Stimulated activated CD8-positive, alpha-beta memory T cell treated with anti-CD3 and anti-CD28 coated beads, Interleukin-12 subunit alpha, Interleukin-12 subunit beta, amount 100 ng/mL, for 24 hours (primary cell): ENCODE results near the gene BCAS4.

Experiments
- DNase-seq: peaks from one replicate; pipeline ENCODE4 v3.0.0-alpha.2; 2020; ENCODE audit errors: extremely low read depth

The BCAS4 gene

DNA sequence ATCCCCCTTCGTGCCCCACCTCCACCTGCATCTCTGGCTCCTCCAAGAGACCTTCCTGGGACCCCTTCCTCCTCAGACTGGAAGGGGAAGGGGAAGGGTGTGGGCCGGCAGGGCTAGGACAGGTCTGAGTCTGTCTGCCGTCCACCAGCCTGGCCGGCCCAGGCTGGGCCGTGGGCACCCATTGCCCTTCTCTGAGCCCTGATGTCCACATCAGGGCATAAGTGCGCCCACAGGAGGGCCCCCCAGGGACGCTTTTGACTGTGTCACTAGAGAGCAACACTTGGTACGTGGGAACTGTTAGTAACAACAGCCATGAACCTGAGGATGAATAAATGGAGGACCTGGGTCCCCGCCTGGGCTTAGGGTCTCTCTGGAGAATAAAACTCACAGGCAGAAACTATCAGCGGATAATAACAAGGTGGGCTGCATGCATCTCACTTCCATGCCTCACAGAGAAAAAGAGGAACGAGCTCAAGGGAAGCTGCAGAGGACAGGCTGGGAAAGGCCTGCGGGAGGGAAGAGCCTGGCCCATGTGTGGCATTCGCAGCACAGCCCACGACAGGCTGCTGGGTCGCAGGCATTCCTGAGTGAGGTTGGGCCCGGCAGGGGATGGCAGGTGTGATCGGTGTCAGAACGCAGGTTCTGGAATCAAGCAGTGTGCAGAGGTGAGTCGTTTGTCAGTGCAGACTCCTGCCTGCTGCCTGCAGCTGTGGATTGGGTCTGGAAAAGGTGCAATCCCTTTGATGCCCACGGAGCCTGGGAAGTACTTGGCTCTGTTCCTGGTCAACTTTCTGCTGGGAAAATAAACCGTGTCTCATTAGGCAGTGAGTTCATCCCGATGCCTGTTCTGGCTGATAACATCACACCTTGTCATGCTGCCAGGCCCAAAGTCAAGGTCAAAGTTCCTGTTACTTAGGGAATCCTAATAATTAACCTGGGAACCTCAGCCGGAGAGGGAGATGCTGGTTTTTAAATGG lies 60.9 kb downstream of the BCAS4 start:
- no peak for DNase-seq

DNA sequence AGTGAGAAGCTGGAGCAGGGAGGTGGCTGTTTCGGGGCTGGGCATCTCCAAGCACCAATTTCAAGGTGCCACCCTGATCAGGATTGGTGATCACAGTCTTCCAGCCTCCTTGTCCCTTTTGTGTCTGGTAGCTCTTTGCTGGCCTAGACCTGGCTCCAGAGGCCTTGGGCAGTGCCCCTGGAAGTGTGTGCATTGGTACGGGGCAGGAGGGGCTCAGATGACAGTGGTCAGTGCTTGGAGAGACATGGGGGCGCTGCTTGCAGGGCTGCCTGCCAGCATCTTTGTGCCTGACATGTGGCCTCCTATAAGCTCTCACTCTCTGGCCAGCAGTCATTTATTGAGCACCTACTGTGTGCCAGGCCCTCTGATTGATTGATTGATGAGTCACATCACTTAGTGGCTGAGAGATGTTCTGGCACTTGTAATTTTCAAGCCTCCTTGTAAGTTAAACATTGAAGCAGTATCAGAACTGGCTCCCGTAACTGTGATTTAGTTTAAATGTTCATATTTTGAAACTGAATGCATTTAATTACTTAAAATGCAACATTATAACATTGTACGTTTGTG lies 61.7 kb downstream of the BCAS4 start:
- no peak for DNase-seq

DNA sequence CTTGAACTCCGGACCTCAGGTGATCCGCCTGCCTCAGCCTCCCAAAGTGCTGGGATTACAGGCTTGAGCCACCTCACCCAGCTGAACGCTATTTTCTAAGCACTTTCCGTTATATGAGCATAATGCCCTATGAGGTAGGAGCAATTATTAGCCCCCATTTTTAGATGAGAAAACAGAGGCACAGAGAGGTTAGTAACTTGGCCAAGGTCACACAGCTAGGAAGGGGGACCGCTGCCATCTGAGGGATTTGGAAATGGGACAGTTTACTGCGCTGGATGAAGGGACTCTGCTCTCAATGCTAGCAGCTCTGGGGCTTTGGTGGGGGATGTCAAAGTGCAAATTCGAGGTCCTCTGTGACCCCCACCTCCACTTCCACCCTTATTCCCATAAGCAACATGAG lies 62.5 kb downstream of the BCAS4 start:
- DNase-seq, result no peak

DNA sequence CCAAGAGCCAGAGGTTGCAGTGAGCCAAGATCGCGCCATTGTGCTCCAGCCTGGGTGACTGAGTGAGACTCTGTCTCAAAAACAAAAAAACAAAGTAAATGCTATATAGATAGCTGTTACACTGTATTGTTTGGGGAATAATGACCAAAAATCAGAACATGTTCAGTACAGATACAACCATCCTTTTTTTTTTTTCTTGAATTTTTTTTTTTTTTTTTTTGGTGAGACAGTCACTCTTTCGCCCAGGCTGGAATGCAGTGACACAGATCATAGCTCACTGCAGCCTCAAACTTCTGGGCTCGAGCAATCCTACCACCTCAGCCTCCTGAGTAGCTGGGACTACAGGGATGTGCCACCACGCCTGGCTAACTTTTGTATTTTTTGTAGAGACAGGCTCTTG lies 63.7 kb downstream of the BCAS4 start:
- DNase-seq, result no peak

DNA sequence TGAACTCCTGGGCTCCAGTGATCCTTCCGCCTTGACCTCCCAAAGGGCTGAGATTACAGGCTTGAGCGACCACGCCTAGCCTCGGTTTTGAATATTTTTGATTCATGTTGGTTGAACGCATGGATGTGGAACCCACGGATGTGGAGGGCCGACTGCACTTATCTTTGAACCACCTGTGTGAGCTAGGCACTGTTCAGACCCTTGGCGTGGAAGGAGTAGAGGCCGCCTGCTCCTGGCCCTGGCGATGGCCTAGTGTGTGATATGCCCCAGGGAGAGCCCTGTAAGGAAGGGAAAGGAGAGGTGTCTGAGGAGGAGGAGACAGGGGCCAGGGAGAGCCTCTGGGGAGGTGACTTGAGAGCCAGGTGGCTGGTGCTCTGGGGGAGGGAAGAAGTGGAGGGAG lies 64.3 kb downstream of the BCAS4 start:
- DNase-seq, result no peak

DNA sequence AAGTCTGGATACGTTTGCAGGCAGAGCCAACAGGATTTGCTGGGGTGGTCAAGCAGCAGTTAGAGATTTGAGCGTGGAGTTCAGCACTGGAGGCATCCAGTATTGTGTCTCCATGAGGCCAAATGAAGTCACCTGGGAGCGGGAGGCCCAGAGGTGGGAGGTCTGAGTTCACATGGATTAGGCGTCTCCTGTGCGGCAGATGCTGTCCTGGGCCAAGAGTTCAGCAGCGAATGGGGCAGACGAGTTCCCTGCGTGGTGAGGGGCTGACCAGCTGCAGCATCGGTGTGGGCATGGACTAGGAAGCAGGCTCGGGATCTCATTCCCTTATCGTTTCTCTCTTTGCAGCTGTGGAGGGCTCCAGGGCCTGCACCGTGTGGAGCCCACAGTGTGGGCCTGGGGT lies 66.2 kb downstream of the BCAS4 start:
- DNase-seq, result no peak

DNA sequence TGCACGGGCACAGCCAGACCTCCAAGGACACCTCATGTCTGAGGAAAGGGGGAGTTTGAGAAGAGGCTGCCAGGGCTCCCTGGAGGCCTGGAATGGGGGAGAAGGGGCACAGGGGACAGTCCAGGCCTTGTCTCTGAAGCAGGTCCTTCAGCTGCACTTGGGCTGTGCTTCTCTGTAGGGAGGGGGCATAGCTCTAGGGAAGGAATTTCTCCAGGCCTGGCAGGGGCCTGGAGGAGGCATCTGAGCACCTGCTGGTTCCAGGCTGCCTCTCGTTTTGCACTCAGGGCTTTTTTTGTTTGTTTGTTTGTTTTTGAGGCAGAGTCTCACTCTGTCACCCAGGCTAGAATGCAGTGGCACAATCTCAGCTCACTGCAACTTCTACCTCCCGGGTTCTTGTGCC lies 67.7 kb downstream of the BCAS4 start:
- DNase-seq, result no peak

DNA sequence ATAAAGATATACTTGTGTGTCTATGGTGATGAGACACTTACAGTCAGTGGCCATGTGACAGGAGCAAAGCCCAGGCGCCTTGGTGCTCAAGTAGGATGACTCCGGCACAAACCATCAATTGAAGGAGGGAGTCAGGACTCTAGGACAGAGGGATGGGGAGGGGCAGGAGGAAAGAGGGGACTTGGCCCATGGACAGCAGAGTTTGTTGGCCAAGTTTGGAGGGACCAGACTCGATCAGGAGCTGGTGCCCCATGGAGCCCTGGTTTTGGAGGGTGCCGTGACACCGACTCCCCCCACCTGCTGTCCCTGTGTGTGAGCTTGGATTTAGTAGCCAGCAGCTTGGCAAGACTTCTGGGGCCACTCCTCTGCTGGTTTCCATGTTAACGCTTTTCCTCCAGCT lies 70.3 kb downstream of the BCAS4 start:
- no peak for DNase-seq

DNA sequence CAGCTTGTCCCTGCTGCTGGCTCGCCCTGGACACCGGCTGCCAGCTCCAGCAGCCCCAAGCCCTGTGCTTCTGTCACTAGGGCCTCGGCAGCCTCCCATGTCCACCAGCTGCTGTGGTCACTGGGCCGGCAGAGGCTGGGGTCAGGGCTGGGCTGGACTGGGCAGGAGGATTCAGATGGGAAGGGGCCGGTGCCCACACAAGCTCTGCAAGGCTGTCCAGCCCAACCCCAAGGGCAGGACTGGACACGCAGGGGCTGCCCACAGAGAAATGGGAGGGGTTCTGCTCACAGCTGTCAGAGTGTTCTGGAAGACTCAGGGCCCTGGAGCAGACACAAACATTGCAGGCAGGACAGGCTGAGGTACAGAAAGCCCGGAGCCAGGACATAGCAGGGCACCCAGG lies 70.7 kb downstream of the BCAS4 start:
- no peak for DNase-seq

DNA sequence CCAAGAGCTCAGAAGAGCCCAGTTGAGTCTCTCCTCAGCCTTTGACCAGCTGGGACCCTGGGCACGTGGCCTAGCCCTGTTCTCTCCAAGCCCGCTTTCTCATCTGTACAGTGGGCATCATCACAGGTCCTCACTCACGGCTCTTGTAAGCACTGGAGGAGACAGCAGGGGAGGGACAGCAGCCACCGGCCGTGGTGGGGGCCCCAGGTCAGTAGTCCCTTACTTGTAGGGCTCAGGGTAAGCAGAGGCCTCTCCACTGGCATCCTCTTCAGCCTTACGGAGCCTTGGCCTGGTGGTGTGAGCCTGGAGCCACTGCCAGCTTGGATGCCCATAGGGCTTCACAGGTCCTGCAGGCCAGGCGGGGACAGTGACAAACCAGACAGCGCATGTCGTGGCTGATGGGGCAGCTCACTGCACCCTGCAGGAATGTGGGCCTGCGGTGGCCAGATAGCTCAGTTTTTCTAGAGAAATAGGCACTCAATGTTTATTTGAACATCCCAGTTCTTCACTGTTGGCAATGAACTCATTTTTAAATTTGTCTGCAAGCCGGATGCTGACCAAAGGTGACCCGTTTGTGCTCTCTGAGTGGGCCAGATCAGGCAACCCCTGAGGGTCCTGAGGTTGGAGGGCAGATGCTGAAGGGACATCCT lies 71.3 kb downstream of the BCAS4 start:
- no peak for DNase-seq

DNA sequence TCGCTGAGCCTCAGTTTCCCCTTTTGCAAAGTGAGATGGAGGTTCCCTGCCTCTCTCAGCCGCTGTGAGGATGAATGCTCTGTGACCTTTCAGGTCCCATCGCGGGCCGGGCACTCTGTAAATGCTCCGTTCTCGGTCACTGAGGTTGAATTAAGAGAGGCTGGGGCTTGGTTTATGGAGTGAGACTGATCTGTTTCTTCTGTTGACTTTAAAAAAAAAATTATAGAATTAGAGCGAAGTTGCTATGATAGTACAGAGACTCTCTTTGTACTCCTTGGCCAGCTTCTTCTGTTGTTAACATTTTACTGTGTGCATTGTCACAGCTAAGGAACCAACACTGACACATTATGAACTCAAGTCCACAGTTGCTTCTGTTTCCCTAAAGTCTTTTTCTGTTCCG lies 72.0 kb downstream of the BCAS4 start:
- DNase-seq, result no peak

DNA sequence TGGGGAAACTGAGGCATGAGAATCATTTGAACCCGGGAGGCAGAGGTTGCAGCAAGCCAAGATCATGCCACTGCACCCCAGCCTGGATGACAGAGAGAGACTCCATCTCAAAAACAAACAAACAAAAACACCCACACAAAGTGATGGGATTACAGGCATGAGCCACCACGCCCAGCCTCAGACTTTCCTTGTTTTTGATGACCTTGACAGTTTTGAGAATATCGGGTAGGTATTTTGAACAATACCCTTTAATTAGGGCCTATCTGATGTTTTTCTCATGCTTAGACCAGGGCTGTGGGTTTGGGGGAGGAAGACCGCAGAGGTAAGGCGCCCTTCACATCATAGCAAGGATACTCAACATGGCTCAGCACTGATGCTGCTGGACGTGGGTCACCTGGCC lies 72.9 kb downstream of the BCAS4 start:
- no peak for DNase-seq

DNA sequence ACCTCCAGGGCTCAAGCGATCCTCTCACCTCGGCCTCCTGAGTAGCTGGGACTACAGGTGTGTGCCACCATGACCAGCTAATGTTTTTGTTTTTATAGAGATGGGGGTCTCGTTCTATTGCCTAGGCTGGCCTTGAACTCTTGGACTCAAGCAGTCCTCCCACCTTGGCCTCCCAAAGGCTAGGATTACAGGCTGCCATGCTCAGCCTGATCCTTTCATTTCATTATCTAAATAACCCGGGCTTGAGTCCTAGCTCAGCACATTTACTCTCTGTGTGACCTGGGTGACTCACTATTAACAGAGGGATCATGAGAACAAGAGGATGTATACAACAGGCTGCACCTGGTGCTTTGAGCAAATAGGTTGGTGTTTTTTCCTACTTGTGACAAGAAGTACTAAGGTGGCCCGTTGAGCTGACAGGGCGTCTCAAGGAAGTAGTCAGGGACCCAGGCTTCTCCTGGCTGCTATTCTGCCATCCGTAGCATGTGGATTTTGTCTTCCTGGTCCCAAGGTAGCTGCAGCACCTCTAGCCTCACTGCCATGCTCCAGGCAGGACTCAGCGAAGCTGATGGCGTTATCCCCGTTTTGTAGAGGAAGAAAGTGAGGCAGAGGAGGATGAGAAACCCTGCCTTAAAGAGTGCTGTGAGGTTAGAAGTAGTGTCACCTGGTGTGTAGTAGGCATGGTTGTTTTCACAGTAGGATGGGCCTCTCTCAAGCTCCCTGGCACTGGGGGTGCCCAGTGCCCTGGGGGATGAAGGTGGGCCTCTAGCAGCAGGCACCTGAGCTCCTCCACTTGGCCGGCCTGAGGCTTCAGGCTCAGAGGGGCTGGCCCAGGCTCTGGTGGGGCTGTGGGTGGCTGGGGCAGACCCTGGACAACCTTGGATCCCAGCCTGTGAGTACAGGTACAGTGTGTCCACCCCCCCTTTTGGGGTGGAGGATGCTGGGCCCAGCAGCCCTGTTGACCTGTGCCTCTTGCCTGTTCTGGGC lies 73.9 kb downstream of the BCAS4 start:
- DNase-seq, result no peak

DNA sequence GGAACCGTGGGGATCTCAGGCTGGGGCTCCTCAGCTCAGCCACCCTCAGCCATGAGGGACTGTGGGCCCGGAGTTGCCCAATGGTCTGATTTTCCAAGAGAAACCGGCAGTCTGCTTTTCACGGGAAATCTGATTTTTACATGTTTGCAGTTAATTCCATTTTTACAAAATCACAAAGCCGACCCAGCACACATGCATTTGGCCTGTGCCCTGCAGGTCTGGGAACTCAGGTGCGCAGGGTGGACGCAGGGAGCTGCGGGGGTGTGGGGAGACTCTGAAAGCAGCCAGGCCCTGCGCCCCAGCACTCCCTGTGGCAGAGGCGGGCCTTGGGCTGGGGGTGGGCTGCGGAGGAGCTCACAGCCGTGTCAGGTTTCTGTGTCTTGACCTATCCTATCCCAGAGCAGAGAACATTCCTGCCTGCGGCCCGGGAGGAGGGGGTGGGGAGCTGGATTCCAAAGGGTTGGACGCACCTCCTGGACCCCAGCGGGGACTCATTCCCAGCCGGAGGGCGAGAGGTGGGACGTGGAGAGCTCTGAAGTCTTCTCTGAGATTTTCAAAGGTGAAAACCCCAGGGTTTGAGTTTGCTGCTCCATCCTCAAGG lies 75.8 kb downstream of the BCAS4 start:
- no peak for DNase-seq

DNA sequence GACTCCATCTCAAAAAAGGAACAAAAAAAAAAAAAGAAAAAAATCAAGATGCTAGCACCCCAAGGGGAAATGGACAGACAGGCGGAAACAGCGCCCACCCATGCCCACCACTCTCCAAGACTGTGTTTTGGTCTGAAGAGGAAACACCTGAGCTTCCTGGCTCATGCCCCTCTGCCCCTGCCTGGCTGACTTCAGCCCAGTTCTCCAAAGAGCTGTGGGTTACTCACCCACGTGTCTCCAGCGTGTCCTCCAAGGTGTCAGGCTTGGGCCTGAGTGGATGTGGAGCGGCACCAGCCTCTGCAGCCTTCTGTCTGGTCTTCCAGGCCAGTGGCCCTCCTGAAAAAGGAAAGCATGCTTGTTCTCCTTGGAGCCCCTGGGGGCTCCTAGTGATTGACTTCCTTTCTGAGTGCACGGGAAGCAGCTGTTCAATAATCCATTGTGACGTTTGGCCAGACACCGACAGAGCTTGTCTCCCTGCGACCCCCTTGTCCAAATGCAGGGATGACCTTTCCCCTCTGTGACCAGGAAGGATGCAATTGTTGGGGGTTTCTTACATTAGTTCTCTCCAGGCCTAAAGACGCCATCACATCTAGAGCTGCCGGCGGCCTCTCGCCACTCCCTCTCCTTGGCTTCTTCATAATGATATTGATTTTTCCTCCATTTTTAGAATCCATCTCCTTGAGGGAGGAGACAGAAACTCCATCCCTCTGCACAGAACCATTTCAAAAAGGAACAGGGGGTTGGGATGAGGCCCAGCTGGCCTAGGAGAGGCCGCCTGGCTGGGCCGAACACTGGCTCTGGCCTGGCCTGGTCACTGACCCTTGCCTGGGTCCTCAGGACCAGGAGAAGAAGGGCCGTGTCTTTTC lies 77.9 kb downstream of the BCAS4 start:
- DNase-seq, result no peak

DNA sequence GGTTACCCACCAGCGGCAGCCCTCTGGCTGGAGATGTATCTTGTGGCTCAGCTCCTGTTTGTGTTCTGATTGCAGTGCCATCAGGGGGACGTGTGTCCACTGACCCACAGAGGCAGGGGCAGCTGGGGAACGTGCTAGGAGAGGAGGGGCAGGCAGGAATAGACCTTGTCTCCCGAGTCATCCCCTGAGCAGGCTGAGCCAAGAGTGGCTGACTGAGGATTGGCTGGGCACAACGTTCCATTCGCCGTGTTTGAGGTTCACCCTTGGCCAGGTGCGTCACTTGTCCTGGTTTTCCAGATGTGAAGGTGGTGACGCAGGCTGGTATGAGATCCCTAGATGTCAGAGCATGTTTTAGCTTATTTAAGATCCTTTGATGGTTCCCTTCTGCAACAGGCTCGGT lies 78.7 kb downstream of the BCAS4 start:
- DNase-seq, result no peak

DNA sequence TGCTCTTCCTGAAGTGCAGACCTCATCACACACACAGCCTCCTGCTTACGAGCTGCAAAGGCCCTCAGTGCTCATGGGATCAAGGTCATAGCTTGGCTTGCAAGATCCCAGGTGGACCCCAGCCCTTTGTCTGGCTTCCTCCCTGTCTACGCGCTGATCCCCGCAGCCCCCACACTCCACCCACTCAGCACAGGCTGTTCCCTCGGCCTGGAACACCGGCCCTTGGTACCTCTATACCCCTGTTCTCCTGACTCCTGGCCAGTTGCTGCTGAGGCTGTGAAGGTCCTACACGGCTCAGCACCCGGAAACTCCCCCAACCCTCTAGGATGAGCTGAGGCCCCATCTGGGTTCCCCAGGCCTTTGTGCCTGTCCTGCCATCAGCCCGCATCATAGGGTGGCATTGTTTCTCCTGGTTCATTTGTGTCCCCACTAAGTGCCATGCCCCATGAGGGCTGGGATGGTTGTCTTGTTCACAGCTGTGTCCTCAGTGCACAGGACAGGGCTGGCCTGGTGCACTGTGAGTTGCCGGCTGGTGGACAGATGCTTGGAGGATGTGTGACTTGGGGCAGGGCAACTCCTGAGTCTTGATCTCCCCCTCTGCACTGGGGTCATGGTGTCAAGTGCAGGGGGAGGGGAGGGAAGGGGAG lies 79.4 kb downstream of the BCAS4 start:
- DNase-seq, result no peak

DNA sequence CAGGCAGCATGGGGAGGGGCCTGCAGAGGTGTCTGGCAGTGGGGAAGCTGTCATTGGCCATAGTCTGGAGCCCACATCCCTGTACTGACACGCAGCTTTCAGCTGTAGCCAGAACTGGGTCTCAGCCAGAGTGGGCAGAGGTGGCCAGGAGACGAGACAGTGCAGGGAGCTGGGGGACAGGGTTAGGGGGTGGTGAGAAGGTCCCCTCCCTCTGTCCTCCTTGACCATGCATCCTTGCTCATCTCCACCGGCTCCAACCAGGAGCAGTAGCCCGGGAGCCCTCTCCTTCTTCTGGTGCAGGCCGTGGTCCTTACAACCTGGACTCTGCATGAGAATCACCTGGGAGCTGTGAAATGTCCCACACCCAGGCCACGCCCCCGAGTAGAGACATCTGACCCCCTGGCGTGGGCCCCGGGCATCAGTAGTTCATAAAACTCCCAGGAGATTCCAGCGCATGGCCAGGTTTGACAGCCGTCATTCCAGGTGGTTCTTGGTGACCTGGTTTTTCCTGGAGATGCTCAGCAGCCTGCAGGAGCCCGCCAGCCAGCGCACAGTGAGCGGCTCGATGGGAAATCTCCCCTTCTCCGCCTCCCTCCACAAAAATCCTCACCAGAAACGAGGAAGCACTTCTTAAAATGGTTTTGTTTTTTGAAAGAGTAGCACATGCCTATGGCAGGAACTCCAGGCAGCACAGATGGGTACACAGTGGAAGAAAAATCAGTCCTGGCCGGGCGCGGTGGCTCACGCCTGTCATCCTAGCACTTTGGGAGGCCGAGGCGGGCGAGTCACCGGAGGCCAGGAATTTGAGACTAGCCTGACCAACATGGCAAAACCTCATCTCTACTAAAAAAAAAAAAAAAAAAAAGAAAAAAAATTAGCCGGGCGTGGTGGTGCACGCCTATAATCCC lies 80.2 kb downstream of the BCAS4 start:
- DNase-seq, result no peak
